ENCODE results near the gene SYT17.

SYT17 gene

GRCh38 chr16:19289811-19290485 is 121.9 kb downstream of the SYT17 start:
- Histone ChIP-seq H3K36me3 (ENCODE audit: insufficient read depth, low read length) (no peaks in the 10 kb centered on the region), H3K27ac (ENCODE audit: low read length) (no peak overlapping the region), H3K27me3 (ENCODE audit: insufficient read depth, low read length, poor library complexity) (peaks cover 4% of the 10 kb centered on the region), H4K20me1 (ENCODE audit: insufficient read depth, low read length) (no peaks in the 10 kb centered on the region), H2AFZ (ENCODE audit: low read depth, low read length) (no peak overlapping the region), H3K4me2 (ENCODE audit: insufficient read depth, low read length) (no peak overlapping the region), H3K4me3 (ENCODE audit: low read depth in 1 of 2, low read length in 2 of 2) (no peak overlapping the region), H3K79me2 (ENCODE audit: insufficient read depth, low read length) (no peaks in the 10 kb centered on the region), H3K9me3 (ENCODE audit: insufficient read depth, low read length, severe bottlenecking) (no peaks in the 10 kb centered on the region), H3K9ac (ENCODE audit: low read depth, low read length) (no peak overlapping the region), H3K4me1 (ENCODE audit: insufficient read depth, low read length) (no peaks in the 10 kb centered on the region)
- ATAC-seq (ENCODE audit: insufficient read depth, low read depth) (no peak), DNase-seq (no peak)
- TF ChIP-seq CTCF (IDR thresholded peaks at IDR 0.05; ENCODE audit: borderline replicate concordance, extremely low read depth, low read length, poor library complexity, severe bottlenecking) (no peak), EZH2 (IDR thresholded peaks at IDR 0.05; ENCODE audit: borderline replicate concordance, low read depth, low read length, severe bottlenecking) (no peak)

DNA sequence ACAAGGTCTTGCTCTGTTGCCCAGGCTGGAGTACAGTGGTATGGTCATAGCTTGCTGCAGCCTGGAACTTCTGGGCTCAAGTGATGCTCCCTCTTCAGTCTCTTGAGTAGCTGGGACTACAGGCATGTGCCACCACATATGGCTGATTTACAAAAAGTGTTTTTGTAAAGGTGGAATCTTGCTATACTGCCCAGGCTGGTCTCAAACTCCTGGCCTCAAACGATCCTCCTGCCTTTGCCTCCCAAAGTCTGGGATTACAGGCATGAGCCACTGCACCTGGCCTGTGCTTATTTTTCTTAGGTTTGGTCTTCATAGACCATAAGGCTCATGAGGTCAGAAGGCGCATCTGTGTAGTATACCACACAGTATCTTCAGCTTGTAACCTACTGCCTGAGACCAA is 122.8 kb downstream of the SYT17 start:
- DNase-seq (no peak), ATAC-seq (ENCODE audit: insufficient read depth, low read depth) (no peak)
- peaks cover 4% of the 10 kb centered on the region for H3K27me3 ChIP-seq (ENCODE audit: insufficient read depth, low read length, poor library complexity)
- no peak overlapping the region for H3K27ac ChIP-seq (ENCODE audit: low read length)
- no peak overlapping the region for H3K4me2 ChIP-seq (ENCODE audit: insufficient read depth, low read length)
- H3K9me3 ChIP-seq (ENCODE audit: insufficient read depth, low read length, severe bottlenecking) = no peaks in the 10 kb centered on the region
- H3K79me2 ChIP-seq (ENCODE audit: insufficient read depth, low read length) = no peaks in the 10 kb centered on the region
- H3K9ac ChIP-seq (ENCODE audit: low read depth, low read length) = no peak overlapping the region
- H4K20me1 ChIP-seq (ENCODE audit: insufficient read depth, low read length) = no peaks in the 10 kb centered on the region
- H3K36me3 ChIP-seq (ENCODE audit: insufficient read depth, low read length) = no peaks in the 10 kb centered on the region
- TF ChIP-seq EZH2 (IDR thresholded peaks at IDR 0.05; ENCODE audit: borderline replicate concordance, low read depth, low read length, severe bottlenecking) (no peak), CTCF (IDR thresholded peaks at IDR 0.05; ENCODE audit: borderline replicate concordance, extremely low read depth, low read length, poor library complexity, severe bottlenecking) (no peak)
- no peak overlapping the region for H3K4me3 ChIP-seq (ENCODE audit: low read depth in 1 of 2, low read length in 2 of 2)
- no peaks in the 10 kb centered on the region for H3K4me1 ChIP-seq (ENCODE audit: insufficient read depth, low read length)
- H2AFZ ChIP-seq (ENCODE audit: low read depth, low read length) = no peak overlapping the region

GRCh38 chr16:19291475-19291874 is 123.4 kb downstream of the SYT17 start:
- ATAC-seq (ENCODE audit: insufficient read depth, low read depth) (no peak), DNase-seq (no peak)
- no peaks in the 10 kb centered on the region for H4K20me1 ChIP-seq (ENCODE audit: insufficient read depth, low read length)
- H3K27ac ChIP-seq (ENCODE audit: low read length) = no peak overlapping the region
- H3K36me3 ChIP-seq (ENCODE audit: insufficient read depth, low read length) = no peaks in the 10 kb centered on the region
- no peak overlapping the region for H3K4me3 ChIP-seq (ENCODE audit: low read depth in 1 of 2, low read length in 2 of 2)
- no peaks in the 10 kb centered on the region for H3K79me2 ChIP-seq (ENCODE audit: insufficient read depth, low read length)
- TF ChIP-seq EZH2 (IDR thresholded peaks at IDR 0.05; ENCODE audit: borderline replicate concordance, low read depth, low read length, severe bottlenecking) = no peak
- TF ChIP-seq CTCF (IDR thresholded peaks at IDR 0.05; ENCODE audit: borderline replicate concordance, extremely low read depth, low read length, poor library complexity, severe bottlenecking) = no peak
- no peak overlapping the region for H3K4me2 ChIP-seq (ENCODE audit: insufficient read depth, low read length)
- no peaks in the 10 kb centered on the region for H3K9me3 ChIP-seq (ENCODE audit: insufficient read depth, low read length, severe bottlenecking)
- H2AFZ ChIP-seq (ENCODE audit: low read depth, low read length) = no peak overlapping the region
- H3K4me1 ChIP-seq (ENCODE audit: insufficient read depth, low read length) = no peaks in the 10 kb centered on the region
- H3K27me3 ChIP-seq (ENCODE audit: insufficient read depth, low read length, poor library complexity) = peaks cover 4% of the 10 kb centered on the region
- no peak overlapping the region for H3K9ac ChIP-seq (ENCODE audit: low read depth, low read length)

Data from DND-41 (cell line).